ENCODE data around the gene NOL9. TPM values are rescaled to one million over a fixed set of nuclear protein-coding genes. Genes with fewer than 3 reads are reported as not detected.

Gene NOL9
- total RNA-seq, 1 donor from 2014 or later = 26.8 TPM

- Histone ChIP-seq H2AFZ (ENCODE audit: low read depth, low read length) (no peak overlapping the region), H3K27ac (ENCODE audit: low read depth, low read length) (no peak overlapping the region), H3K9ac (ENCODE audit: low read length) (no peak overlapping the region), H3K36me3 (ENCODE audit: insufficient read depth, low read length) (no peaks in the 10 kb centered on the region), H3K9me3 (ENCODE audit: insufficient read depth, low read depth, low read length) (no peaks in the 10 kb centered on the region), H3K79me2 (ENCODE audit: insufficient read depth, low read length) (peaks cover 56% of the 10 kb centered on the region), H3K4me1 (ENCODE audit: insufficient read depth, low read length) (peaks cover 8% of the 10 kb centered on the region), H3K27me3 (ENCODE audit: insufficient read depth, low read length) (no peaks in the 10 kb centered on the region), H4K20me1 (ENCODE audit: insufficient read depth, low read length) (peaks cover 27% of the 10 kb centered on the region), H3K4me3 (ENCODE audit: insufficient read depth, low read depth, low read length) (no peak overlapping the region), H3K4me2 (ENCODE audit: low read length) (no peak overlapping the region)
- TF ChIP-seq EZH2 (IDR thresholded peaks at IDR 0.05; ENCODE audit: insufficient read depth, low read length) = no peak
- TF ChIP-seq CTCF (IDR thresholded peaks at IDR 0.05; ENCODE audit: insufficient read depth, low read depth, low read length) = no peak
- FAIRE-seq (no peak), DNase-seq (ENCODE audit: low read depth) (no peak)
- no peak overlapping the region for H3K27ac Mint-ChIP-seq (ENCODE audit: unreplicated experiment)
- H3K36me3 Mint-ChIP-seq (ENCODE audit: low read depth, unreplicated experiment) = peaks cover 2% of the 10 kb centered on the region
- H3K9me3 Mint-ChIP-seq (ENCODE audit: unreplicated experiment) = no peaks in the 10 kb centered on the region
- H3K4me3 Mint-ChIP-seq (ENCODE audit: unreplicated experiment) = no peak overlapping the region
- no peaks in the 10 kb centered on the region for H3K4me1 Mint-ChIP-seq (ENCODE audit: low read depth, unreplicated experiment)
- H3K27me3 Mint-ChIP-seq (ENCODE audit: low read depth, unreplicated experiment) = no peaks in the 10 kb centered on the region
These were observed 71.1 kb downstream of the NOL9 start for GRCh38 chr1:6483017-6483760.

- no peak overlapping the region for H3K4me3 ChIP-seq (ENCODE audit: insufficient read depth, low read depth, low read length)
- H2AFZ ChIP-seq (ENCODE audit: low read depth, low read length) = no peak overlapping the region
- no peak overlapping the region for H3K4me2 ChIP-seq (ENCODE audit: low read length)
- peaks cover 8% of the 10 kb centered on the region for H3K4me1 ChIP-seq (ENCODE audit: insufficient read depth, low read length)
- DNase-seq (ENCODE audit: low read depth) = no peak
- no peaks in the 10 kb centered on the region for H3K36me3 ChIP-seq (ENCODE audit: insufficient read depth, low read length)
- H3K36me3 Mint-ChIP-seq (ENCODE audit: low read depth, unreplicated experiment) = no peaks in the 10 kb centered on the region
- no peak overlapping the region for H3K27ac Mint-ChIP-seq (ENCODE audit: unreplicated experiment)
- no peak overlapping the region for H3K4me3 Mint-ChIP-seq (ENCODE audit: unreplicated experiment)
- H4K20me1 ChIP-seq (ENCODE audit: insufficient read depth, low read length) = peaks cover 35% of the 10 kb centered on the region
- H3K9me3 ChIP-seq (ENCODE audit: insufficient read depth, low read depth, low read length) = no peaks in the 10 kb centered on the region
- H3K4me1 Mint-ChIP-seq (ENCODE audit: low read depth, unreplicated experiment) = peaks cover 4% of the 10 kb centered on the region
- no peaks in the 10 kb centered on the region for H3K27me3 ChIP-seq (ENCODE audit: insufficient read depth, low read length)
- no peaks in the 10 kb centered on the region for H3K27me3 Mint-ChIP-seq (ENCODE audit: low read depth, unreplicated experiment)
- H3K9me3 Mint-ChIP-seq (ENCODE audit: unreplicated experiment) = no peaks in the 10 kb centered on the region
- no peak overlapping the region for H3K27ac ChIP-seq (ENCODE audit: low read depth, low read length)
- no peak for FAIRE-seq
- no peak overlapping the region for H3K9ac ChIP-seq (ENCODE audit: low read length)
- TF ChIP-seq CTCF (IDR thresholded peaks at IDR 0.05; ENCODE audit: insufficient read depth, low read depth, low read length) (no peak), EZH2 (IDR thresholded peaks at IDR 0.05; ENCODE audit: insufficient read depth, low read length) (no peak)
- peaks cover 49% of the 10 kb centered on the region for H3K79me2 ChIP-seq (ENCODE audit: insufficient read depth, low read length)
These were observed 72.5 kb downstream of the NOL9 start for GRCh38 chr1:6481820-6482219.

All from astrocyte (in vitro differentiated cells and primary cell).